Tibial nerve (tissue), 3 donors: Measurements from ENCODE around the gene GPR82.

ENCODE experiments used
- CTCF ChIP-seq, 5 experiments: fragments of 200-600 bp in 3 of 5; fragments of 450-650 bp in 2 of 5; sonication (generic) in 3 of 5; IDR thresholded peaks; one replicate each; pipeline ENCODE4 v1.5.1; 2016 to 2019; ENCODE audit warnings: antibody characterized with exemption in 5 of 5, mild to moderate bottlenecking in 3 of 5, moderate library complexity in 2 of 5
- POLR2A ChIP-seq, 2 donors: fragments of 450-650 bp; IDR thresholded peaks; one replicate each; pipeline ENCODE4 v1.6.1; 2017; ENCODE audit warnings: antibody characterized with exemption in 2 of 2, mild to moderate bottlenecking in 2 of 2, moderate library complexity in 2 of 2

- no peak for TF ChIP-seq CTCF (IDR thresholded peaks at IDR 0.05)
- no peak for TF ChIP-seq POLR2A (IDR thresholded peaks at IDR 0.05)
Observed at GRCh38 chrX:41695426-41695825, 28.6 kb upstream of the GPR82 start.
